ENCODE measurements around the gene OR10K1.

Gene OR10K1

DNA sequence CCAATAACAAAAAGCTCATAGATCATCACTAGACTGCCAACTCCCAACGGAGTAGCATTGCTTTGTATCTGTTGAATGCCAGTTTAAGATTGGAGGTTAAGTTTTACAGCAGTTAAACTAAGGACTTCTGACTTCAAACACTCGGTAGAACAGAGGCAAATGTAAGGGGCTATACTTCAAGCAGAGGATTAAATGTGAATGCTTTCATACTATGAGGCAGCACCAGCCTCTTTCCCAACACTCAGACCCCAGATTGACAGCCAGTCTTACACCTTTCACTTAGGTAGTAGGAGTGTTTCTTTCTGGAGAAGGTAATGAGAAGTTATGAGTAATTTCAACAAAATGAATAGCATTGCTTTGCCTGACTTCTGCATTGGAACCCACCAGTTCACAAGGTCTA is 33.2 kb downstream of the OR10K1 start:
- ChIA-PET CTCF (no interaction called here), POLR2A (no interaction called here)
- H3K27ac ChIP-seq (ENCODE audit: extremely low read depth, low read depth, low read length): no peak overlapping the region
- H3K9me3 ChIP-seq (ENCODE audit: control insufficient read depth, insufficient read depth, low read depth, low read length): no peaks in the 10 kb centered on the region
- H3K36me3 ChIP-seq (ENCODE audit: control insufficient read depth in 2 of 2, insufficient read depth in 1 of 2, low read length in 2 of 2): no peaks in the 10 kb centered on the region
- no peaks in the 10 kb centered on the region for H3K4me1 ChIP-seq (ENCODE audit: control insufficient read depth, insufficient read depth, low read length)
- no peak for TF ChIP-seq ZFP69B (tag by site-specific recombination; IDR thresholded peaks at IDR 0.05)
- no peak for TF ChIP-seq SETDB1 (IDR thresholded peaks at IDR 0.05; ENCODE audit: insufficient read length, low read length)
- TF ChIP-seq ZBTB1 (tag by site-specific recombination; IDR thresholded peaks at IDR 0.05): no peak
- no peak for TF ChIP-seq ZNF843 (tag by site-specific recombination; IDR thresholded peaks at IDR 0.05)
- TF ChIP-seq WT1 (tag by site-specific recombination; IDR thresholded peaks at IDR 0.05): no peak
- H3K4me3 ChIP-seq (ENCODE audit: low read depth, low read length): no peak overlapping the region

DNA sequence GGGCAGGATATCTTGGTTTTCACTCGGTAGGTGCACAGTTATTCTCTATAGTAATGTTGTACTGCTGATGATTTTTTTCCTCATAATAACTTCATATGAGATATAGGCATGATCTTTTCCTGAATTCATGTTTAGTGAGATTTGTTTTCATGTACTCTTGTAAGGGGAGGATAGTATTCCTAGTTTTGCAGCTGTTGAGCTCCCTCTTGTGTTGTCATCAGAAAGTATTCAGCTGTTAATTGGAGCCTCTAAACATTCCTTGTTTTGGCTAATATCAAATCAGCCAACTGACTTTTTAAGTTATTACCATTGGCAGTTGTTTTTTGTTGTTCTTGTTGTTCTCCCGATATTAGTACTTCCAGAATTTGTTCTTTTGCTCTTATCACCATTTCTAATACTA is 34.7 kb downstream of the OR10K1 start:
- no peak for TF ChIP-seq PRDM1 (tag by site-specific recombination; IDR thresholded peaks at IDR 0.05)
- no peak for TF ChIP-seq ZNF701 (tag by site-specific recombination; IDR thresholded peaks at IDR 0.05)
- no peak for TF ChIP-seq SETDB1 (IDR thresholded peaks at IDR 0.05; ENCODE audit: insufficient read length, low read length)
- no peaks in the 10 kb centered on the region for H3K9me3 ChIP-seq (ENCODE audit: control insufficient read depth, insufficient read depth, low read depth, low read length)
- ChIA-PET POLR2A (no interaction called here), CTCF (interaction anchor here (0.6 to 0.7 kb wide), 2 partner anchors 133 to 375 kb away, joined by 3 to 4 read pairs; no protein-coding TSS in a partner anchor)
- no peaks in the 10 kb centered on the region for H3K4me1 ChIP-seq (ENCODE audit: control insufficient read depth, insufficient read depth, low read length)
- H3K36me3 ChIP-seq (ENCODE audit: control insufficient read depth in 2 of 2, insufficient read depth in 1 of 2, low read length in 2 of 2): no peaks in the 10 kb centered on the region
- no peak overlapping the region for H3K4me3 ChIP-seq (ENCODE audit: low read depth, low read length)
- H3K27ac ChIP-seq (ENCODE audit: extremely low read depth, low read depth, low read length): no peak overlapping the region

DNA sequence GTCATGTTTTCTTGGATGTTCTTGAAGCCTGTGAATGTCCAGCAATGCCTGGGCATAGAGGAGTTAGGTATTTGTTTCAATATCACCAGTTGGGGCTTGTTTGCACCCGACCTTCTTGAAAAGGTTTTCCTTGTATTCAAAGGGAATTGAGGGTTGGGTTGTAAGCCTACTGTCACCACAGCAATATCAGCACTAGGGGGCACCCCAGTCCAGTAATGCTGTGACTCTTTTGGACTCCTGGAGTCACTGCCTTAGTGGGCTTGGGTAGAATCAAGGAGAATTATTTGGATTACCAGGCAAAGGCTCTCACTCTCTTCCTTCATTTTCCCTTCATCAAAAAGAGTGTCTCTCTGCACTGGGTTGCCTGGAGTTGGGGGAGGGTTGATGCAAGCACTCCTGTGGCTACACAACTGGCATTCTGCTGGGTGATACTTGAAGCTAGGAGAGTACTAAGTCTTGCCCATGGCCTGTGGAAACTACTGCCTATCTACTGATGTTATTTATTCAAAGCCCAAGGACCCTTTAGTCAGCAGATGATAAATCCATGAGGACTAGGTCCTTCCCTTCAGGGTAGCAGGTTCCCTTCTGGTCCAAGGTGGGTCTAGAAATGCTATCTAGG is 44.8 kb downstream of the OR10K1 start:
- TF ChIP-seq, protein P1, sequence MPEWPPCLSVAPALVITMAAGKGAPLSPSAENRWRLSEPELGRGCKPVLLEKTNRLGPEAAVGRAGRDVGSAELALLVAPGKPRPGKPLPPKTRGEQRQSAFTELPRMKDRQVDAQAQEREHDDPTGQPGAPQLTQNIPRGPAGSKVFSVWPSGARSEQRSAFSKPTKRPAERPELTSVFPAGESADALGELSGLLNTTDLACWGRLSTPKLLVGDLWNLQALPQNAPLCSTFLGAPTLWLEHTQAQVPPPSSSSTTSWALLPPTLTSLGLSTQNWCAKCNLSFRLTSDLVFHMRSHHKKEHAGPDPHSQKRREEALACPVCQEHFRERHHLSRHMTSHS (tag by site-specific recombination; IDR thresholded peaks at IDR 0.05): no peak
- TF ChIP-seq ZNF132 (tag by site-specific recombination; IDR thresholded peaks at IDR 0.05; ENCODE audit: borderline replicate concordance) (no peak), ZNF623 (tag by site-specific recombination; IDR thresholded peaks at IDR 0.05) (no peak), GFI1B (tag by site-specific recombination; IDR thresholded peaks at IDR 0.05) (no peak)
- TF ChIP-seq, protein P2, sequence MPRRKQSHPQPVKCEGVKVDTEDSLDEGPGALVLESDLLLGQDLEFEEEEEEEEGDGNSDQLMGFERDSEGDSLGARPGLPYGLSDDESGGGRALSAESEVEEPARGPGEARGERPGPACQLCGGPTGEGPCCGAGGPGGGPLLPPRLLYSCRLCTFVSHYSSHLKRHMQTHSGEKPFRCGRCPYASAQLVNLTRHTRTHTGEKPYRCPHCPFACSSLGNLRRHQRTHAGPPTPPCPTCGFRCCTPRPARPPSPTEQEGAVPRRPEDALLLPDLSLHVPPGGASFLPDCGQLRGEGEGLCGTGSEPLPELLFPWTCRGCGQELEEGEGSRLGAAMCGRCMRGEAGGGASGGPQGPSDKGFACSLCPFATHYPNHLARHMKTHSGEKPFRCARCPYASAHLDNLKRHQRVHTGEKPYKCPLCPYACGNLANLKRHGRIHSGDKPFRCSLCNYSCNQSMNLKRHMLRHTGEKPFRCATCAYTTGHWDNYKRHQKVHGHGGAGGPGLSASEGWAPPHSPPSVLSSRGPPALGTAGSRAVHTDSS (tag by site-specific recombination; IDR thresholded peaks at IDR 0.05): no peak
- no peak overlapping the region for H3K4me3 ChIP-seq (ENCODE audit: low read depth, low read length)
- H3K4me1 ChIP-seq (ENCODE audit: control insufficient read depth, insufficient read depth, low read length): no peaks in the 10 kb centered on the region
- H3K36me3 ChIP-seq (ENCODE audit: control insufficient read depth in 2 of 2, insufficient read depth in 1 of 2, low read length in 2 of 2): no peaks in the 10 kb centered on the region
- ChIA-PET CTCF (interaction anchor here (0.6 to 2.5 kb wide), 7 partner anchors 185 to 567 kb away, joined by 3 to 6 read pairs (median 4); no protein-coding TSS in a partner anchor), POLR2A (no interaction called here)
- no peak overlapping the region for H3K27ac ChIP-seq (ENCODE audit: extremely low read depth, low read depth, low read length)
- no peaks in the 10 kb centered on the region for H3K9me3 ChIP-seq (ENCODE audit: control insufficient read depth, insufficient read depth, low read depth, low read length)

DNA sequence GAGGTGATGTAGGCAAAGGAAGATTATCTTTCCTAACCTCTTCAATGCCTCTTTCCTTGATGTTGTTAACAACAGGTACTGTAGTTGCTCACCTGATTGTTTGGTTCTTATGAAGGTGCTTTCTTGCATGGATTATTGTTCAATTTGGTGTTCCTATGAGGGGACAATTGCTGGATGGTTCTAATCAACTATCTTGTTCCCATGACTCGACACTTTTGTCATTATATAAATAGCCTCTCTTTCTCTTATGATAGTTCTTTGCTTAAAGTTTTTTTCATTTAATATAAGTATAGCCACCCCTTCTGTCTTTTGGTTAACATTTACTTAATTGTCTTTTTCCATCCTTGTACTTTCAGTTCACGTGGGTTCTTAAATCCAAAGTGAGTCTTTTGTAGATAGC is 45.9 kb downstream of the OR10K1 start:
- CTCF ChIA-PET: interaction anchor here (0.8 to 1.1 kb wide), 2 partner anchors 491 to 564 kb away, joined by 3 to 5 read pairs; no protein-coding TSS in a partner anchor
- Histone ChIP-seq H3K4me3 (ENCODE audit: low read depth, low read length) (no peak overlapping the region), H3K9me3 (ENCODE audit: control insufficient read depth, insufficient read depth, low read depth, low read length) (no peaks in the 10 kb centered on the region), H3K36me3 (ENCODE audit: control insufficient read depth in 2 of 2, insufficient read depth in 1 of 2, low read length in 2 of 2) (no peaks in the 10 kb centered on the region), H3K4me1 (ENCODE audit: control insufficient read depth, insufficient read depth, low read length) (no peaks in the 10 kb centered on the region), H3K27ac (ENCODE audit: extremely low read depth, low read depth, low read length) (no peak overlapping the region)
- TF ChIP-seq GFI1B (tag by site-specific recombination; IDR thresholded peaks at IDR 0.05) (no peak), ZNF600 (tag by site-specific recombination; IDR thresholded peaks at IDR 0.05) (no peak), ZNF777 (tag by site-specific recombination; IDR thresholded peaks at IDR 0.05; ENCODE audit: borderline replicate concordance) (no peak), ZXDB (tag by site-specific recombination; IDR thresholded peaks at IDR 0.05) (no peak), ZNF560 (tag by site-specific recombination; IDR thresholded peaks at IDR 0.05; ENCODE audit: borderline replicate concordance) (no peak), ZNF184 (tag by site-specific recombination; IDR thresholded peaks at IDR 0.05) (no peak), ZNF211 (tag by site-specific recombination; IDR thresholded peaks at IDR 0.05; ENCODE audit: low read depth) (no peak)
- TF ChIP-seq, protein P3, sequence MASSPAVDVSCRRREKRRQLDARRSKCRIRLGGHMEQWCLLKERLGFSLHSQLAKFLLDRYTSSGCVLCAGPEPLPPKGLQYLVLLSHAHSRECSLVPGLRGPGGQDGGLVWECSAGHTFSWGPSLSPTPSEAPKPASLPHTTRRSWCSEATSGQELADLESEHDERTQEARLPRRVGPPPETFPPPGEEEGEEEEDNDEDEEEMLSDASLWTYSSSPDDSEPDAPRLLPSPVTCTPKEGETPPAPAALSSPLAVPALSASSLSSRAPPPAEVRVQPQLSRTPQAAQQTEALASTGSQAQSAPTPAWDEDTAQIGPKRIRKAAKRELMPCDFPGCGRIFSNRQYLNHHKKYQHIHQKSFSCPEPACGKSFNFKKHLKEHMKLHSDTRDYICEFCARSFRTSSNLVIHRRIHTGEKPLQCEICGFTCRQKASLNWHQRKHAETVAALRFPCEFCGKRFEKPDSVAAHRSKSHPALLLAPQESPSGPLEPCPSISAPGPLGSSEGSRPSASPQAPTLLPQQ (tag by site-specific recombination; IDR thresholded peaks at IDR 0.05): no peak
- POLR2A ChIA-PET: no interaction called here
